IMR-90 (cell line): Measurements from ENCODE around the gene CROCC2. TPM values are rescaled to one million over a fixed set of nuclear protein-coding genes. Genes with fewer than 3 reads are reported as not detected.

Source experiments
- ATAC-seq: fragments of 200-7000 bp; cut with Tn5 transposase; 2 replicates; pipeline ENCODE4 v1.9.1; 2020; ENCODE audit warnings: low read depth, mild to moderate bottlenecking, moderate library complexity
- BruUV-seq: library from RNA; stranded (reverse); fragments of 400-500 nt; replicated peaks from 2 replicates; lab custom pipeline; 2021; lab: Mats Ljungman, UMichigan
- CTCF ChIA-PET: fragments of 300-600 bp; formaldehyde crosslinking; extraction: SDS; loops from one replicate; lab custom pipeline; 2021; ENCODE audit warnings: antibody characterized with exemption; lab: Yijun Ruan, JAX
- POLR2A ChIA-PET: fragments of 300-600 bp; sonication (Branson Sonifier 250); formaldehyde crosslinking; loops from one replicate; lab custom pipeline; 2022; ENCODE audit warnings: antibody characterized with exemption; ENCODE audit not compliant: unreplicated experiment; lab: Charles Lee
- DNase-seq: peaks from one replicate; pipeline ENCODE4 v3.0.0; 2013
- H2AFZ ChIP-seq: replicated peaks from 2 replicates; pipeline ENCODE3; 2013; ENCODE audit warnings: low read length, mild to moderate bottlenecking; ENCODE audit not compliant: poor library complexity
- H2AK5ac ChIP-seq: 2 replicates; pipeline ENCODE4 v1.6.1; 2013; ENCODE audit warnings: low read depth, low read length, inconsistent platforms
- H2AK9ac ChIP-seq: replicated peaks from 2 replicates; pipeline ENCODE3; 2013; ENCODE audit warnings: mild to moderate bottlenecking, low read depth, low read length, moderate library complexity; ENCODE audit not compliant: poor library complexity
- H2BK120ac ChIP-seq: 2 replicates; pipeline ENCODE4 v1.6.1; 2013; ENCODE audit warnings: low read depth, low read length, inconsistent platforms
- H2BK15ac ChIP-seq: 3 replicates; pipeline ENCODE4 v1.6.1; 2013; ENCODE audit warnings: low read depth, low read length, inconsistent platforms
- H2BK20ac ChIP-seq: 2 replicates; pipeline ENCODE4 v1.6.1; 2013; ENCODE audit warnings: low read depth, mild to moderate bottlenecking, inconsistent platforms, low read length, moderate library complexity
- H2BK5ac ChIP-seq: 2 replicates; pipeline ENCODE4 v1.6.1; 2013; ENCODE audit warnings: mild to moderate bottlenecking, low read depth, low read length, inconsistent platforms; ENCODE audit not compliant: poor library complexity, severe bottlenecking
- H3K14ac ChIP-seq: replicated peaks from 2 replicates; pipeline ENCODE4 v1.6.1; 2013; ENCODE audit warnings: low read depth, low read length, inconsistent platforms
- H3K18ac ChIP-seq: 2 replicates; pipeline ENCODE4 v1.6.1; 2013; ENCODE audit warnings: low read depth, low read length, control low read depth
- H3K23ac ChIP-seq: 2 replicates; pipeline ENCODE4 v1.6.1; 2013; ENCODE audit warnings: low read depth, low read length, inconsistent platforms
- H3K27ac ChIP-seq: 2 replicates; pipeline ENCODE4 v1.5.1; 2013; ENCODE audit warnings: mild to moderate bottlenecking, control low read depth, low read length; ENCODE audit not compliant: insufficient read depth
- H3K27me3 ChIP-seq: 2 replicates; pipeline ENCODE4 v1.6.1; 2013; ENCODE audit warnings: low read length; ENCODE audit not compliant: control insufficient read depth, insufficient read depth
- H3K36me3 ChIP-seq: 2 replicates; pipeline ENCODE4 v1.6.1; 2013; ENCODE audit warnings: low read length, mixed read lengths; ENCODE audit not compliant: control insufficient read depth, insufficient read depth
- H3K4ac ChIP-seq: 2 replicates; pipeline ENCODE4 v1.6.1; 2013; ENCODE audit warnings: low read depth, low read length, inconsistent platforms
- H3K4me1 ChIP-seq: 2 replicates; pipeline ENCODE4 v1.6.1; 2013; ENCODE audit warnings: low read length, mixed read lengths; ENCODE audit not compliant: control insufficient read depth, insufficient read depth
- H3K4me2 ChIP-seq: 2 replicates; pipeline ENCODE4 v1.6.1; 2013; ENCODE audit warnings: low read depth, mild to moderate bottlenecking, control low read depth, low read length, moderate library complexity
- H3K4me3 ChIP-seq: 2 replicates; pipeline ENCODE4 v1.5.1; 2013; ENCODE audit warnings: low read depth, mild to moderate bottlenecking, control low read depth, low read length, moderate library complexity; ENCODE audit not compliant: insufficient read depth
- H3K56ac ChIP-seq: 2 replicates; pipeline ENCODE4 v1.6.1; 2013; ENCODE audit warnings: low read length, inconsistent platforms; ENCODE audit not compliant: insufficient read depth; ENCODE audit errors: extremely low read depth
- H3K79me1 ChIP-seq, 2 experiments: 2 replicates each; pipeline ENCODE4 v1.6.1; 2013; ENCODE audit warnings: low read length in 2 of 2, inconsistent platforms in 1 of 2, low read depth in 1 of 2
- H3K9ac ChIP-seq: 2 replicates; pipeline ENCODE4 v1.6.1; 2013; ENCODE audit warnings: low read depth, low read length, control low read depth
- H3K9me1 ChIP-seq: 2 replicates; pipeline ENCODE4 v1.6.1; 2013; ENCODE audit warnings: low read length, inconsistent platforms; ENCODE audit not compliant: insufficient read depth
- H3K9me3 ChIP-seq: 2 replicates; pipeline ENCODE4 v1.6.1; 2013; ENCODE audit warnings: low read length; ENCODE audit not compliant: control insufficient read depth, insufficient read depth
- H4K20me1 ChIP-seq: 2 replicates; pipeline ENCODE4 v1.6.1; 2013; ENCODE audit warnings: low read length, inconsistent platforms; ENCODE audit not compliant: insufficient read depth
- H4K5ac ChIP-seq: 2 replicates; pipeline ENCODE4 v1.6.1; 2013; ENCODE audit warnings: mild to moderate bottlenecking, low read depth, low read length, control low read depth
- H4K8ac ChIP-seq, 2 experiments: 2 replicates each; pipeline ENCODE4 v1.6.1; 2013; ENCODE audit warnings: low read depth in 2 of 2, low read length in 2 of 2, control low read depth in 1 of 2, inconsistent platforms in 1 of 2
- H4K91ac ChIP-seq: 2 replicates; pipeline ENCODE4 v1.6.1; 2013; ENCODE audit warnings: low read depth, low read length, inconsistent platforms; ENCODE audit not compliant: insufficient read depth
- CHD1 ChIP-seq: IDR thresholded peaks from 2 replicates; pipeline ENCODE4 v1.6.1; 2012; ENCODE audit warnings: low read depth, low read length, improper control_type of control experiment
- FOS ChIP-seq: fragments of 150-350 bp; IDR thresholded peaks from 2 replicates; pipeline ENCODE4 v1.6.1; 2016; ENCODE audit warnings: low read depth, low read length
- MAFK ChIP-seq: IDR thresholded peaks from 2 replicates; pipeline ENCODE4 v1.6.1; 2012; ENCODE audit warnings: low read depth, low read length, improper control_type of control experiment
- MAZ ChIP-seq: IDR thresholded peaks from 2 replicates; pipeline ENCODE4 v1.6.1; 2012; ENCODE audit warnings: low read depth, mild to moderate bottlenecking, low read length, improper control_type of control experiment, moderate library complexity, borderline replicate concordance
- RAD21 ChIP-seq: IDR thresholded peaks from 2 replicates; pipeline ENCODE4 v1.6.1; 2012; ENCODE audit warnings: low read length, improper control_type of control experiment
- RFX5 ChIP-seq: IDR thresholded peaks from 2 replicates; pipeline ENCODE4 v1.8.0; 2012; ENCODE audit warnings: low read depth, mild to moderate bottlenecking, low read length, moderate library complexity
- WGBS, 2 experiments: methylation state at CpG; one replicate each; pipeline versions ENCODE4 v1.1.5 to v1.1.7; 2013; ENCODE audit warnings: missing lambda C conversion rate in 2 of 2; ENCODE audit not compliant: insufficient read length in 1 of 2; ENCODE audit errors: extremely low coverage in 2 of 2; 5-methylcytosine and 5-hydroxymethylcytosine counted together
- dilution Hi-C: fragments of 300-500 bp; cut with HindIII; formaldehyde crosslinking; loops from one replicate; pipeline ENCODE4 v1.14.3; 2018; ENCODE audit warnings: low sequenced_read_pairs; ENCODE audit not compliant: unreplicated experiment
- in situ Hi-C: fragments of 300-500 bp; cut with MboI; formaldehyde crosslinking; loops from 3 replicates; pipeline ENCODE4 v1.14.3; 2019; ENCODE audit warnings: low sequenced_read_pairs, inconsistent platforms, mixed read lengths
- intact Hi-C: fragments of 100-400 bp; cut with micrococcal nuclease; formaldehyde crosslinking; loops from 2 replicates; pipeline ENCODE4 v1.10.0; 2022
- polyA plus RNA-seq, 3 experiments: library from polyadenylated mRNA; depleted of rRNA; stranded (reverse); fragments of >200 nt; gene quantifications; 2 replicates each; pipeline ENCODE4 v1.2.3, GENCODE V29; 2012; ENCODE audit warnings: low replicate concordance in 1 of 3
- total RNA-seq: library from RNA; depleted of rRNA; stranded (reverse); fragments of >200 nt; gene quantifications from 2 replicates; pipeline ENCODE4 v1.2.3, GENCODE V29; 2012
- TF ChIP-seq, protein P1 (sequence below): conservative IDR thresholded peaks from 2 replicates; pipeline ENCODE4 v1.5.1; 2012; ENCODE audit warnings: mild to moderate bottlenecking, low read depth, low read length, improper control_type of control experiment

Gene CROCC2
- total and polyA plus RNA-seq, 2 of the 4 experiments (the other 2 are of a cell fraction) = not detected

DNA sequence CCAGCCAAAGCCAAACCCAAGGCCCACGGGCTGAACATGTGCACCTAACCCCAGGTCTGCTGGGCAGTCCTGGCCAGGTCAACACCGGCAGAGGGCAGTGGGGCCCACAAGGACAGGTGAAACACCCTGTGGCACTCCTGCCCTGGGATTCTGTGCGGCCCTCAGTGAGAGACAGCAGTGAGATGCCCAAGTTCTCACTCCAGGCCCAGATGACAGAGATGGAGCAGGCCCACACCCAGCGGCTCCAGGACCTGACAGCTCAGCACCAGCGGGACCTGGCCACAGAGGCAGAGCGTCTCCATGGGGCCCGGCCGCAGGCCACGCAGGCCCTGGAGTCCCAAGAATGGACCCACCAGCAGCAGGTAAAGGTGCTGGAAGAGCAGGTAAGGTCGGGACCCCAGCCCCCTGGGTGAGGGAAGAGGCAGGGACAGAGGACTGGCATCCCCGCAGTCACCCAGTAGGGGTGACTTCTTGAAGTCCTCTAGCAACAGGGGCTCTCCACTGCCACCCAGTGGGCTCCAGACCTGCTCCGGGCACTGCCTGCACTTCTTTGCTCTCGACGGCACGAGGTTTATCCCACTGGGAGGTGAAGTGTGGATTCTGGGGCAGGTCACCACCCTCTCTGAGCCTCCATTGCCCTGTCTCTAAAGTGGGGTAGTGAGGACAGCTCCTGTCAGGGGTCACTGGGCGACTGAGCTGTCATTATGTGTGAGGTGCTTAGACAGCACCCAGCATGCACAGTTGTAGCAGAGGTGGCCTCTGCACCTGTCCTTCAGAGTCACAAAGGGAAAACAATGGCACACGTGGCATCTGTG lies 83.5 kb downstream of the CROCC2 start:
- intact Hi-C loops (loop anchor here (2.0 to 10.0 kb wide), 2 partner anchors 139 to 425 kb away; partner anchors contain the start of genes DUSP28 and RNPEPL1), dilution Hi-C loops (no loop called here), in situ Hi-C loops (loop anchor here (5.0 kb wide), 1 partner anchor 72 kb away; no protein-coding TSS in a partner anchor)
- H3K4me1 ChIP-seq = peaks cover 28% of the 10 kb centered on the region
- H3K36me3 ChIP-seq = no peaks in the 10 kb centered on the region
- H2BK5ac ChIP-seq = no peak overlapping the region
- H2AK5ac ChIP-seq = peak overlapping the region; percentile 82
- H3K27ac ChIP-seq = no peak overlapping the region
- no peak overlapping the region for H3K9ac ChIP-seq
- H3K9me1 ChIP-seq = peaks cover 7% of the 10 kb centered on the region; the same call in 1 of the 2 replicates
- no peak overlapping the region for H3K4me3 ChIP-seq
- peak overlapping the region; percentile 36; the same call in 1 of the 2 replicates for H2BK120ac ChIP-seq
- no peak overlapping the region for H3K23ac ChIP-seq
- H3K56ac ChIP-seq = no peak overlapping the region
- no peak overlapping the region for H2BK20ac ChIP-seq
- H4K20me1 ChIP-seq = no peaks in the 10 kb centered on the region
- H4K5ac ChIP-seq = no peak overlapping the region
- H2AFZ ChIP-seq = peak overlapping the region; percentile 56
- TF ChIP-seq FOS (no peak), RAD21 (peak; percentile 43), MAZ (no peak), MAFK (no peak), CHD1 (no peak), RFX5 (no peak)
- TF ChIP-seq, protein P1, sequence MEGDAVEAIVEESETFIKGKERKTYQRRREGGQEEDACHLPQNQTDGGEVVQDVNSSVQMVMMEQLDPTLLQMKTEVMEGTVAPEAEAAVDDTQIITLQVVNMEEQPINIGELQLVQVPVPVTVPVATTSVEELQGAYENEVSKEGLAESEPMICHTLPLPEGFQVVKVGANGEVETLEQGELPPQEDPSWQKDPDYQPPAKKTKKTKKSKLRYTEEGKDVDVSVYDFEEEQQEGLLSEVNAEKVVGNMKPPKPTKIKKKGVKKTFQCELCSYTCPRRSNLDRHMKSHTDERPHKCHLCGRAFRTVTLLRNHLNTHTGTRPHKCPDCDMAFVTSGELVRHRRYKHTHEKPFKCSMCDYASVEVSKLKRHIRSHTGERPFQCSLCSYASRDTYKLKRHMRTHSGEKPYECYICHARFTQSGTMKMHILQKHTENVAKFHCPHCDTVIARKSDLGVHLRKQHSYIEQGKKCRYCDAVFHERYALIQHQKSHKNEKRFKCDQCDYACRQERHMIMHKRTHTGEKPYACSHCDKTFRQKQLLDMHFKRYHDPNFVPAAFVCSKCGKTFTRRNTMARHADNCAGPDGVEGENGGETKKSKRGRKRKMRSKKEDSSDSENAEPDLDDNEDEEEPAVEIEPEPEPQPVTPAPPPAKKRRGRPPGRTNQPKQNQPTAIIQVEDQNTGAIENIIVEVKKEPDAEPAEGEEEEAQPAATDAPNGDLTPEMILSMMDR = peak; percentile 44
- H4K91ac ChIP-seq = no peak overlapping the region
- no peak overlapping the region for H3K4ac ChIP-seq
- BruUV-seq = no TSS peak
- peaks cover 11% of the 10 kb centered on the region for H3K9me3 ChIP-seq
- no peaks in the 10 kb centered on the region for H3K79me1 ChIP-seq
- H2AK9ac ChIP-seq = no peak overlapping the region
- WGBS, 2 experiments = 90% methylated on average over 7 of the region's 17 CpGs; no CpG with 5 or more reads in 1 of the 2 experiments
- POLR2A ChIA-PET = no interaction called here
- peak overlapping the region; percentile 25; the same call in 2 of the 3 replicates for H2BK15ac ChIP-seq
- H3K14ac ChIP-seq = no peak overlapping the region
- no peak overlapping the region for H3K4me2 ChIP-seq
- H3K27me3 ChIP-seq = peaks cover 2% of the 10 kb centered on the region; the same call in 1 of the 2 replicates
- no peak for ATAC-seq
- peak; percentile 16 for DNase-seq
- no peak overlapping the region for H4K8ac ChIP-seq
- H3K18ac ChIP-seq = no peak overlapping the region
- CTCF ChIA-PET = no interaction called here
